Activated T-cell treated with anti-CD3 and anti-CD28 coated beads, Interleukin-2, amount 50 U/mL, for 1 hour (primary cell): ENCODE results near the gene ESR2.
"Not testable (repeated sequence)": the region's sequence is repeated elsewhere in the genome, so short reads cannot be mapped to it uniquely, and the experiment has no call there.

Experiments
- DNase-seq: peaks from one replicate; pipeline ENCODE4 v3.0.0-alpha.2; 2020

Gene ESR2

DNA sequence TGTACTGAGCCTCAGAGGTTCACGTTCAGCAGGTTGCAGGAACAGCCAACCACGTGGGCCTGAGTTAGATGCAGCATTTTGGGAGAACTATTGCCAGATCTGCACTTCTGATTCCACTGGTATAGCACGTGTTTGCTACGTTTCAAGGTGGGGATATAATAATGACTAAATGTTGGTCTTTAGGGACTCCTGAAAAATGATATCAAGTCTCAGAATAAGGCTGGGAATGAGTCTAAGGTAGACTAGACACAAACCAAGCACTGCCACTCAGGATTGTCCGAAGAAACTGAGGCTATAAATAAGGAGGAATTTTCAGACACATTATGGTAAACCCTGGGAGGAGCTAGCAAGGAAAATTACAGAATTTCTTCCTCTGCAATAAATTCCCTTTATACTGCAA, 98.1 kb downstream of the ESR2 start:
- no peak for DNase-seq

GRCh38 chr14:64195199-64195598, 99.0 kb downstream of the ESR2 start:
- no peak for DNase-seq

GRCh38 chr14:64194404-64194803, 99.8 kb downstream of the ESR2 start:
- no peak for DNase-seq

DNA sequence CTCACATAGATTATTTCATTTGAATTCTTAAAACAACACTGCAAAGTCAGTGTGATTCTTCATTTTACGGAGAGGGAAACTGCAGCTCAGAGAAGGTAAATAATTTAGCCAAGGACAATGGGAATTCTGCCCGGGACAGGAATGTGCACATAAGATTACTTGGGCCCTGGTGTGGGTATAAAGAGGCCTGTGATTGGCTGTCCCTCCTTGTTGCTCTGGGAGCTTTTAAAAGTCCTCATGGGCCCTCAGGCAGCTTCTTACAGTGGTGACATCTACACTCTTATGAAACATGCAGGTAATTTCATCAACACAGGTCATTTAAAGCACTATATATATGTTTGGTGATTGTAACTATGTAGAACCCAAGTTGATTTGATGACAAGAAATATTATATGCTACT, 100.3 kb downstream of the ESR2 start:
- DNase-seq, result no peak

- no peak for DNase-seq
These were observed 102.4 kb downstream of the ESR2 start for GRCh38 chr14:64191756-64192155.

DNA sequence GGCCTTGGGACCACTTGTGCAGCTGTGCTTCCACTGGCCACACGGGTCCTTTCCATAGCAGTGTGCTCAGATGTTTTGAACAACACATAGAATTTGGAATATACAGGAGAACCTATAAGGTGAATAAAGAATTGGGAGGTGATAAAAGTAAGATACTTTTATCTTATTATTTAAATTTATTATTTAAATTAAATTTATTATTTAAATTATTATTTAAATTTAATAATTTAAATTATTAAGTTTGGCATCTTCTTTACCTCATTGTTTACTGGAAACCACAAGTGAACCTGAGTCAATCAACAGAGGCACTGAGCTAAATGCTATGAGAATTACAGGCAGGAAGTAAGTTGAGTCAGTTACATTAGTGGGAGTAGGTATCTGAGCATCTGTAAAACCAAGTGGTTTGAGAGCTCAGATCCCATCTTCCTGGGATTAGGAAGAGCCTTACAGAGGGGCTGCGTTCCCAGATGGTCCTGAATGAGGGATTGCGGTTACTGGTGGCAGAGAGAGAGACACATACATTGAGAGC, 103.1 kb downstream of the ESR2 start:
- DNase-seq, result no peak

DNA sequence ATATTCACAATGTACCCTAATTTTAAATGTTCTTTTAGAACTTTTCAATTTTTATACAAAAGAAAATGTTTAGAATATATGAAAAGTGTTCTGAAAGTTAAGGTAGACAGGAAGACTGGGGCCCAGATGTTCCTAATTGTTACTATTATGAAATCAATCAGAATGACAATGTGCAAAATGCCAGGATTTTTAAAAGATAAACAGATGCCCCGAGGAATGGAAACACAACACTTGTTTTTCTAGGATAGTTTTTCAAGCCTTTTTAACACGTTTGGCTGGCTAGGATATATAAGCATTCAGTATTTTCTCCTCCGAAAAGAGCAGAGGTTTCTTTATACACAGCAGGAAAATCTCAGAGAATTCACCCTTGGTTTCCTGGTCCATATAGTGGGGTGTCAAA, 106.8 kb downstream of the ESR2 start:
- no peak for DNase-seq

DNA sequence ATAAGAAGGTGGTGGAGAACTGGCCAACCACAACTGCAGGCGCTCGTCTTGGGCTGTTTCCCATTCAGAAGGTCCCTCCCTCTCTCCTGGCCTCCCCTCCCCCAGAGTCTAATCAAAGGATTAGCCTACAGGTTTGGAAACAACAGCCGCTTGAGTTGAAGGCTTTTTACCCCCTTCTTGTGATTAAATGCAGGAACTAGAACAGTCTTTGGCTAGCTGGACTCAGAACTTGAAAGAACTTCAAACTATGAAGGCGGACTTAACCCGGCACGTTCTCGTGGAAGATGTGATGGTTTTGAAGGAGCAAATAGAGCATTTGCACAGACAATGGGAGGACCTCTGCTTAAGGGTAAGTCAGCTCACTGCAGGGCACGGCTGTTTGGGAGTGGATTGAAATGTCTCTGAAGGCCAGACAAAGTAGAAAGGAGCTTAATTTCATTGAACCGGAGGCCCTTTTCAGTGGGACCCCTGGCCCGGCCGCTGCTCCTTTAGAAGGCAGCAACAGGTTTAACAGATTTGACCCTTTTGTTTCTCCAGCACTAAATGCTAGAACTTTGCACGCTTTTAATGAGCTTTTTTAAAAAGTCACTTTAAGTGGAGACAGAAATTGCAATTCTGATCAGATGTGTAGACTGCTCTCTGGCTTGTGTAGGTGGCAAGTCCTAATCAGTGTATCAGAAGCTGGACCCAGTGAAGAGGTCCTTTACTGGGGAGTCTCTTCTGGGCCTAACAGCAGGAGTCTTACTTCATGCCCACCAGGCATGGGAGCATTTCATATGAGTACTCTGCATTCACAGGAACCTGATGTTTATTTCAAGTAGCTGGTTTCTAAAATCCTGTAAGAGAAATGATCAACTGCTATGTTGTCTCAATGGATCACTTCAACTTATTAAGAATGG, 107.7 kb downstream of the ESR2 start:
- DNase-seq, result no peak

DNA sequence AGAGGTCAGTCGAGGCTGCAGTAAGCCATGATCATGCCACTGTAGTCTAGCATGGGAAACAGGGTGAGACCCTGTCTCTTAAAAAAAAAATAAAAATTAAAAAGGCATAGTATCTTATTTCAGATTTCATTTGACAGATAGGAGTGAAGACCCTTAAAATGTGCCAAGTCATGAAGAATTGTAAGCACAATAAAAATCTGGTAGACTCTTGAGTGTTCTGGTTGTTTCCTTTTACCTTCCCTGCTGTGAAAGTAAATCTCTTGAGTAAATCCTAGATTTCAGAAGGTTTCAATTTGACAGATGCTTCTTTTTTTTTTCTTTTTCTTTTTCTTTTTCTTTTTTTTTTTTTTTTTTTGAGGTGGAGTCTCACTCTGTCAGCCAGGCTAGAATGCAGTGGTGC, 109.0 kb downstream of the ESR2 start:
- no peak for DNase-seq

- no peak for DNase-seq
These were observed 110.0 kb downstream of the ESR2 start for GRCh38 chr14:64184103-64184729.

- not testable (repeated sequence) for DNase-seq
These were observed 111.3 kb downstream of the ESR2 start for GRCh38 chr14:64182908-64183307.

- no peak for DNase-seq
These were observed 115.4 kb downstream of the ESR2 start for GRCh38 chr14:64178814-64179213.

GRCh38 chr14:64176330-64176729, 117.8 kb downstream of the ESR2 start:
- DNase-seq, result no peak

DNA sequence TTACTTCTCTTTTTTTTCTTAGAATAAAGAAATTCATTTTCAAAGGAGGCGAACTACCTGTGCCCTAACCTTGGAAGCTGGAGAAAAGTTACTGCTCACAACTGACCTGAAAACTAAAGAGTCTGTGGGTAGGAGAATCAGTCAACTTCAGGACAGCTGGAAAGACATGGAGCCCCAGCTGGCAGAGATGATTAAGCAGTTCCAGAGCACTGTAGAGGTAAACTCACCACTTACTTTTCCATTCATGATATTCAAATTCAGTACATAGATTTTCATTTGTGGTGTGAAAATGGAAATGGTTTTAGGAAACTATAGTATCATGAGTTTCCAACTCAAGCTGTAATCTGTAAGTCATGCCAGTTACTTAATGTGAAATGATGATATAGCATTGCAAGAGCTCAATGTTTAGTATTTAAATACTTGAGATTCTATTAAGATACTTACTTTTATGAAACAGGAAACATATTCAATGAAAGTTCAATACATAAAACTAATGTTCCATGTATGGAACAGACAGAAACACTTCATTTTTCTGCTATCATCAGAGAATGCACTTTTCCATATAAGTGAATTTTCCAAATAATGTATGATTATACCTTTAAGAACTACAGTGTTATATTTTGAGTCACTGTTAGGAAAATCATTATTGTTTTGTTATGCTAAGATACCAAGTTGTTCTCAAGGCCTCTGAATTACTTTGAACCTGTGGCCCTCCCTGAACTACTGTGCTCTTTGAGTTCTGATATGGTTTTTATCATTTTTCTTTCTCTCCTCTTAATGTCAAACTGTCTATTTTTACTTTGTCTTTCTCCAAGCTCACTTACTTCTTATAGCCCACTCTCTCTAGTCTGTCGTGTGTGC, 119.0 kb downstream of the ESR2 start:
- DNase-seq, result no peak

DNA sequence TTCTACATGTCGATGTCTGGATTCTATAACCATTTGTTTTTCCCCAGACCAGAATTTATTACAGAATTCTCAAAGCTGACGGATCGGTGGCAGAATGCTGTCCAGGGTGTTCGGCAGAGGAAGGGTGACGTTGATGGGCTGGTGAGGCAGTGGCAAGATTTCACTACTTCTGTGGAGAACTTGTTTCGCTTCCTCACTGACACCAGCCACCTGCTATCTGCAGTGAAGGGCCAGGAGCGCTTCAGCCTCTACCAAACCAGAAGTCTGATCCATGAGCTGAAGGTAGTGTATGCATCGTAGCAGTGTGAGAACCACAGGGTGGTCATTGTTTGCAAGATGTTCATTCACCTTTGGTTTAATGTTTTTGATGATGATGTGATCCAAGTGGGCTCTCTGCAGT, 124.0 kb downstream of the ESR2 start:
- DNase-seq, result no peak

DNA sequence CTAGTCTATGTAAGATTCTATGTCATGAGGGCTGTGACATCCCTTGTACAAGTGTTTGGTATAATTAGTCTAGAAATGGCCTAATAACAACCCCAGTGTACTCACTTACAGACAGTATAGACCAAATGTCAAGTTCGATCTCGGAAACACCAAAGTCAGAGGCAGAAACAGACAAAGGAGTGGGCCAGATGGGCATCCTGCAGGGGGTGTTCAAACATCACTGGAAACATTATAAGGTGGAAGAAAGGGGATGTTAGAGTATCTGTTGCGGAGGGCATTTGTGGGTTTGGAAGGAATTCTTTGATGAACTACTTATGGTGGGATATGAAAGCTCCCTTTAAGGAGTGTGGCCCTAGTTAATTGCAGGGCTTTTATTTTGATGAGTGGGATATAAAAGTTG, 134.6 kb downstream of the ESR2 start:
- DNase-seq, result no peak

- DNase-seq, result no peak
These were observed 135.6 kb downstream of the ESR2 start for GRCh38 chr14:64158608-64159007.

GRCh38 chr14:64149921-64150320, 144.2 kb downstream of the ESR2 start:
- no peak for DNase-seq

DNA sequence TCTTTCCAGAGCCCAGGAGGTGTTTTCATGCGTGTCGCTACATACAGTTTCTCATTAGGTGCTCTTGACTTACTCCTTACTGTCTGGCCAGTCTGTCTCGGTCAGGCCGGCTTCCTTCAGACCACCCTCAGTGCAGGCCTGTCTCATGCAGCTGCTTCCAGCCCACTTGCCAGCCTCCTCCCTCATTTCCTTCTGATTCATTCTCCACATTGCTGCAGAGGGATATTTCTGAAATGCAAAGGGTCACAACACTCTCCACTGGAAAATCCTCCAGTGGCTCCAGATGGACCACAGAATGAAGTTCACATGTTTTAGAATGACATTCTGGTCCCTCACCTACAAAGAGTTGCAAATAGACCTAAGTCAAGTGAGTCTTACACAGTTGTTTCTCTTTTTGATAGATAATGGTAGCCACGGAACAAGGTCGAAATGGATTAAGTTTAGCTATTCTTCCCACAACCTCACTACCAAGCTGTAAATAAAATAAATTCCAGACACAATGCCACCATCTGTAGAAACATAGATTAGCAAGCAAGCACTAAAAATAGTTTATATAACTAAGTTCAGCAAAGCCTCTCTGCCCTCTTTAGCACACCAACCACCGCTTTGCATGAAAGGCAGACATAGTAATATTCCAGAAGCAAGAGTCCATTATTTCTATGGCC, 146.9 kb downstream of the ESR2 start:
- no peak for DNase-seq

- DNase-seq, result no peak
These were observed 156.4 kb downstream of the ESR2 start for GRCh38 chr14:64137657-64138290.

GRCh38 chr14:64126548-64126947, 167.6 kb downstream of the ESR2 start:
- DNase-seq, result no peak

GRCh38 chr14:64125270-64125669, 168.9 kb downstream of the ESR2 start:
- DNase-seq, result no peak
